GM19438 (cell line): ENCODE data around the gene RPE.

Experiments
- ATAC-seq: cut with Tn5 transposase; IDR thresholded peaks from one replicate; pipeline ENCODE4 v1.9.1; 2021; ENCODE audit warnings: low read depth; ENCODE audit not compliant: unreplicated experiment

The RPE gene

GRCh38 chr2:210000464-210001324, 1.7 kb upstream of the RPE start:
- ATAC-seq, result no peak

- ATAC-seq, result no peak
These were observed 921 bp downstream of the RPE start for GRCh38 chr2:210003359-210003758.

- no peak for ATAC-seq
These were observed 2.4 kb downstream of the RPE start for GRCh38 chr2:210004881-210005280.

- ATAC-seq, result no peak
These were observed 5.5 kb downstream of the RPE start for GRCh38 chr2:210007895-210008294.

- no peak for ATAC-seq
These were observed 6.7 kb downstream of the RPE start for GRCh38 chr2:210009126-210009525.

- ATAC-seq, result no peak
These were observed 7.5 kb downstream of the RPE start for GRCh38 chr2:210009896-210010295.

GRCh38 chr2:210020138-210020537, 17.7 kb downstream of the RPE start:
- no peak for ATAC-seq

GRCh38 chr2:210022824-210023223, 20.4 kb downstream of the RPE start:
- ATAC-seq, result no peak

GRCh38 chr2:210027608-210028007, 25.2 kb downstream of the RPE start:
- ATAC-seq, result no peak

GRCh38 chr2:210028178-210028577, 25.7 kb downstream of the RPE start:
- no peak for ATAC-seq

- no peak for ATAC-seq
These were observed 31.7 kb downstream of the RPE start for GRCh38 chr2:210034087-210034683.

- ATAC-seq, result no peak
These were observed 33.2 kb downstream of the RPE start for GRCh38 chr2:210035679-210036078.

- ATAC-seq, result no peak
These were observed 35.6 kb downstream of the RPE start for GRCh38 chr2:210038078-210038477.

GRCh38 chr2:210046851-210047500, 44.5 kb downstream of the RPE start:
- no peak for ATAC-seq

- no peak for ATAC-seq
These were observed 47.4 kb downstream of the RPE start for GRCh38 chr2:210049831-210050230.

- ATAC-seq, result no peak
These were observed 48.4 kb downstream of the RPE start for GRCh38 chr2:210050885-210051284.

- no peak for ATAC-seq
These were observed 52.3 kb downstream of the RPE start for GRCh38 chr2:210054696-210055095.

- no peak for ATAC-seq
These were observed 53.4 kb downstream of the RPE start for GRCh38 chr2:210055825-210056224.

- no peak for ATAC-seq
These were observed 60.9 kb downstream of the RPE start for GRCh38 chr2:210063306-210063705.
